NK-92 treated with Interleukin-12 subunit alpha and Interleukin-12 subunit beta, amount 100 ng/mL, for 24 hours (cell line): ENCODE results near the gene ART4.

ENCODE experiments used
- DNase-seq: peaks from one replicate; lab custom pipeline; 2025; lab: John Stamatoyannopoulos, UW

ART4 gene, protein sequence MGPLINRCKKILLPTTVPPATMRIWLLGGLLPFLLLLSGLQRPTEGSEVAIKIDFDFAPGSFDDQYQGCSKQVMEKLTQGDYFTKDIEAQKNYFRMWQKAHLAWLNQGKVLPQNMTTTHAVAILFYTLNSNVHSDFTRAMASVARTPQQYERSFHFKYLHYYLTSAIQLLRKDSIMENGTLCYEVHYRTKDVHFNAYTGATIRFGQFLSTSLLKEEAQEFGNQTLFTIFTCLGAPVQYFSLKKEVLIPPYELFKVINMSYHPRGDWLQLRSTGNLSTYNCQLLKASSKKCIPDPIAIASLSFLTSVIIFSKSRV

DNA sequence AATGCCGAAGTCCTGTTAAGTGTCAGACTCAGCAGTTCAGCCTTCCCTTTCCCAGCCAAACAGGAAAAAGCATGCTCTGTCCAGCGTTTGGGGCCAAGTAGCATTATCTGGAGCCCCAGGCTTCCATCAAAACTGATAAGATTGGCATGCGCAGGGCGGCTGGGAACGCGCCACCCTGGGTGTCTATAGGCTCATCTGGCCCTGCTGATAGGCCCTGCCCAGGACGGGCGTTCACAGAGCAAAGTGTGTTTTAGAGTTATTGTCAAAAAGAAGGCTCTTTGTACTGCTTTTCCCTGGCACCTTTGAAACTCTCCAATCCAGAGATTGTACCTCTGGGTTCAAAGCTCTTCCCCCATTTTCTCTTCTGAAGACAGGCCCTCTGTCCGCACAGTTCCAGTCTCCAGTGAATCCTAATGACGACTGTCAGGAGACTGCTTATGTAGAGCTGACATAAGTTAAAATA lies at the start of gene ART4:
Gene ART4 (minus strand): TSS at position 102 of the 463 bp plus-strand sequence. CDS start 413 bp downstream, outside the sequence.
- DNase-seq = no peak

DNA sequence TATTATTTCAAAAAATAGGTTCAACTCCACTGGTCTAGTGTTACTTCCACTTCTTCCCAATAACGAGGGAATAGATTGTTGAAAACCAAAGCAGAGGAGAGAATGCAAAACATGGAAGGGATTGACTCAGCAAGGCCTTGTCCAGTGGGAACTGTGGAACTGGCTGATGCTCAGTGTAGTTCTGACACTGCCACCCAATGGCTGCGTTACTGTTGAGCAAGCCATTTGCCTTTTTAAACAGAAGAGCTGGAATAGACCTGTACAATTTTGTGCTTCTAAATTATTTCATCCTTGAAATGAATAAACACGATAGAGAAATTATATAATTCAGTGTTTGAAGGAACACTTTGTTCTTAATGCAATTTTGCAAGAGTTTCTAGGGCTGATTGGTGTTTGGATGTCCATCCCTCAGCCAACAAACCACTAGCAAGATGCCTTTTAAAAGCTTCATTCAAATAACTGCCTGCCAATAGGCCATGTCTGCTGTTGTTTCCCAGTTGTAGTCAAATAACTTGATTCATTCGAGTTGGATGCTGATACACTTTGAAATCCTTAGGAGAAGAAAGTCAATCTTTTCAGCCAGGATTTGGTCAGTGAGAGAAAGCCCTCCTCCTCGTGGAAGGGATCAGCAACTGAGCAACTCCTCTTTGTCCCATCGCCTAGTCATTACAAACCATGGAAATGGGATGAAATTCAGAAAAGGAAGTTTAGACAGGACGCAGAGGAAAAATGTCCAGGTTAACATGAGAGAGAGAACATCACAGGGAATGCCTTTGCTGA lies 49.6 kb upstream of the ART4 start:
- no peak for DNase-seq

DNA sequence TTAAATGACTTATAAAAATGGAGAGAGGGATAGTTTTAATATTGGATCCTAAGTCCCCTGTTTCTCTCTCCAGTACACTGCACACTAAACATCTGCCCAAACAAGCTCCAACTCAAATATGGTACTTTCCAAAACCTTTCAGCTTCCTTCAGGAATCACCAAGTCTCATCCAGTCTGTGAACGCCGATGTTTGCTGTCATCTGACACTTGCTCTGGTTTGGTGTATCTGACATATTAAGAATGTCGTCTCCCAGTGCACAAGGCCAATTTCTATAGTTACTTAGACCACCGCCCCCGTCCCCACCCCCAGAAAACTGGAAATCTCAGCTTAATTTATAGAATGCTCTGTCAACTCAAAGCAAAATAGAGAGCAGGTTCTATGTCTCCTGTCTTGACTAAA lies 47.4 kb upstream of the ART4 start:
- no peak for DNase-seq

DNA sequence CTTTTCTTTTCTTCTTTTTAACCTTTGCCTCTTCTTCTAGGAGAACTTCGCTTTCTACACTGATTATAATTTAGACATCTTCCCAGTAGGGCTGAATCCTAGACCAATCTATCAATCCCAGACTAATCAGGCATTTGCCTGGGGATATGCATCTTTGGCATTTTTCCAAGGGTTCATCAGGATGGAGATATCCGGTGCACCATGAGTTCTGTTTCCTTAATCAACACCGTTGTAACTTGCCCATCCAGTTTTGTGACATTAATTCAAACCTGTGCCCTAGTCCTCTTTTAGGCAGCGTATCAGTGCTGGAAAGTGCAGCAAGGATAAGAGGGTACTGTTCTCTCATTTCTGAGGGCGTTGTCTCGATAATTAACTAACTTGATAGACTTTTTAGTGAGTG lies 42.9 kb upstream of the ART4 start:
- no peak for DNase-seq

DNA sequence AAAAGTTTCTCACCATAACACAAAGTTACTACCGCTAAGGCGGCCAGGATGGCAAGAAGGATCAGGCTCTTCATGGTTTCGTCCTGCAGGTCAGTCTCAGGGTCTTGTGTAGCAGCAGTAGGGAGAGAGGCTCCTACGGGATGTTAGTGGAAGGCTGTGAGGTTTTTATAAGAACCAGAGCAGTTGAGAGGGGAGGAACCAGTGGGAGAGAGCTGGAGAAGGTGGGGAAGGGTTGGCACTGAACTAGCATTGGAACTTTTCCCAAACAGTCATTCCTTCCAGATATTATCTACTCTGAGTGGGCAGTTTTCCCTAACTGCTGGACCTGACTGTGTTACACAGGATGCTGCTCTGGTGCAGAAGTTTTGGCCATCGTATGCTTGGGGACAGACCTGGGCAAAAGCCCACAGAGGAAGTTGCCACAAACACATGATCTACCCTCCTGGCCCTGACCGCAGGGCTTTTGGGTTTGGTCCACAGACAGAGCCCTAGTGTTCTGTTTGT lies 42.4 kb upstream of the ART4 start, which contains the start of gene MGP:
Gene MGP (minus strand): TSS at position 137 of the 504 bp plus-strand sequence. CDS start 63 bp downstream, at position 74.
- no peak for DNase-seq

DNA sequence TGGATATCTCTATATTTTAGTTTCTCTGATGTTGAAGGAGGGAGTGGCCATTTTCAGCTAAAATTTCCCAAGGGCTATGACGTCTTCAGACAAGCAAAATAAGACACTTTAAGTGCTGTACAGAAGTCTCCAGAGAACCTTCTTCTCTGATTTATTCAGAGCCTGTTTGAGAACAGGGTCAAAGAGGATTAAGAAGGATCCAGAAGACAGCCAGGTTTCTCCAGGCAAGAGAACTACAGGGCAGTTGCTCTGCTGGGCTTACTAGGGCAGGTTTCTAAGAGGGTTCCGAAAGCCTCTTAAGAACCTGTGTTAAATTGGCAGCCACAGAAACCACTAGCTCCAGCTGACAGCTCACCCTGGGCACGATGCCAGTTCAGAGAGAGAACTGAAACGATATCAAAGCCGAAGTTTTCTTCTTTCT lies 41.1 kb upstream of the ART4 start:
- DNase-seq = no peak

DNA sequence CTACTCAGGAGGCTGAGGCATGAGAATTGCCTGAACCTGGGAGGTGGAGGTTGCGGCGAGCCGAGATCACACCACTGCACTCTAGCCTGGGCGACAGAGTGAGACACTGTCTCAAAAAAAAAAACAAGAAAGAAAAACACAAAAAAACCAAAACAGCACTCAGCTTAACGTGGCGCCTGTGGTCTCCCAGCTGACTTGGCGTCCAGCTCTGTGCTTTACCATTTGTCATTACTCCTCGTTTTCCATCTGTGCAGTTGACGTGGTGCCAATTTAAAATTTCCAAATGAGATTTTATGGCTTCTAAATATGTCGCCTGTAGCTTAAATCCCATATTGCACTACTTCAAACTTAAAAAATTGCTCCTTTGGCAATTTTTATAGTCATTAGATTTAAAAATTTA lies 40.4 kb upstream of the ART4 start:
- DNase-seq = no peak

DNA sequence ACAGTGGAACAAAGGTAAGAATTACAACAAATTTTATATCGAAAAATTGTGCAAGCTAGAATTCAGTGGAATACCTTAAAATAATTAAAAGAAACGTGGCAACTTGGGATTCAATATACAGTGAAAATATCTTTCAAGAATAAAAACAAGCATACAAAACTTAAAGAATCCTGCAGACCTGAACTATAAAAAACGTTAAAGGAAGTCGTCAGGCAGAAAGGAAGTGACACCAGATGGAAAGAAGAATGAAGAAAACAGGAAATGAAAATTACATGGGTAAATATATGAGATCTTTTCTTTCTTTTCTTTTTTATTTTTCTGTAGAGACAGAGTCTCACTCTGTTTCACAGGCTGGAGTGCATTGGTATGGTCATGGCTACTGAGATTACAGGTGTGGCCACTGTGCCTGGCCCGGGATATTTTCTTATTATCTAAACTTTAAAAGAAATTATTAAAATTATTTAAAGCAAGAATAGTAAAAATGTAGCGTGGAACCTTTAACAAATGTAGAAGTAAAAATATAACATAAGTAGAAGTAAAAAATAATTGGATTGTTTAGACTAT lies 37.6 kb upstream of the ART4 start:
- no peak for DNase-seq

DNA sequence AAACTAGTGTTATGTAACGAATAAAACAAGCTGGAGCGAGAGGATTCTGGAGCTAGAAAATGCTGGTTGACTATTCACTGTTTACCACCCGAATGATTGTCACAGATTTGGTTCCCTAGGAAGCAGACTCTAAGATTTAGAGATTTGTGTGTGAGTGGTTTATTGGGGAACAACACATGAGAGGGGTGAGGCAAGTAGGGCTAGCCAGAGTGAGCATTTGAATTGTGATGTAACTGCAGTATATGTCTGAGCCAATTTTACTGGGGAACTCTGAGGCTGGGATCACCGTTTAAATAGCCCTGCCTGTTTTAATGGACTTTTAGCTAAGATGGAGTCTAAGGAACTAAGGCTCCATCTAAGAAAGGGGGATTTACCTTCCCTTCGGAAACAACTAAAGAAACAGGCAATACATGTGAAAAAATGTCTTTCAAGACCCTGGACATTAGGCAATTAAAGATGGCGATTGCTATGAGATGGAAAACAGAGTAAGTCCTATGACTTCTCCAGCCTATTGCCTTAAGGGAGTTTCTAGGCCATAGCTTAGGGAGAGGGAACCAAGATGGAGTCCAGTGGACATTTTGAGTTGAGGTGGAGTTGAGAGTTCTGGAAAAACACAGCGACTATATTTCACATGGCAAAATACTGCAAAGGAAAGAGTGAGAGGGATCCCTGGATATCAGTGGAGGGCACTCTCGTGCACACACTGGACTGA lies 36.1 kb upstream of the ART4 start:
- no peak for DNase-seq

DNA sequence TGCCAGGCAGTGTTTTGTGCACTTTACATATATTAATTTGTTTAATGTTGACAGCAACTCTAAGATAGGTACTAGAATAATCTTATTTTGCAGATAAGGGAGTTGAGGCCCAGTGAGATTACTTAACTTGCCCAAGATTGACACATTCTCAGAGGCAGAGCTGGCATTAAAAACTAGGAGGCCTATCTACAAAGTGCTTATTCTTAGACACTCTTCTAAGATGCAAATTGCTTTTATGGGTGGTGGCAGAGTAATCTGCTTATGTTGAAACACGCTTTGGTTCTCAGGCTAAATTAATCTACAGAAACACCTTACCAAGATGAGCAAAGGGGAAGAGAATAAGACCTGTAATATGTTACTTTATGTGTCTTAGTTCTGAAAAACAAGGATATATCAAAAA lies 35.2 kb upstream of the ART4 start:
- no peak for DNase-seq

DNA sequence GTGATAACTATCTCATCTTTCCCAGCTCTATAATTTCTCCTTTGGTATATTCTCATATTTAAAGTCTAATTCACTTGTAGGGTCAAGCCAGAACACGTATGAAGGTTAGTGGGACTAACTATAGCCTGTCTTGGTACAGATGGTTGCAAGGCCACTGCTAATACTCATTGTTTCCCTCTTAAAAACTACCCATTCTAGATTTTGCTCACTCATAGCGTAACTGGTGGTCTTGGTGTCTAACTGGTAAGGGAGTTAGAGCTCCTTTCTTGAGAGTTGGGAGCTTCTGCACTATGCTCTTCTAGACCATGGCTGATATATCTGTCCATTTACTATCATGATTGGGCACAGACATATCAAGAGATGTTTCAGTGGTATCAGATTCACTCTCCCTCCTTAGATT lies 33.5 kb upstream of the ART4 start:
- DNase-seq = no peak

DNA sequence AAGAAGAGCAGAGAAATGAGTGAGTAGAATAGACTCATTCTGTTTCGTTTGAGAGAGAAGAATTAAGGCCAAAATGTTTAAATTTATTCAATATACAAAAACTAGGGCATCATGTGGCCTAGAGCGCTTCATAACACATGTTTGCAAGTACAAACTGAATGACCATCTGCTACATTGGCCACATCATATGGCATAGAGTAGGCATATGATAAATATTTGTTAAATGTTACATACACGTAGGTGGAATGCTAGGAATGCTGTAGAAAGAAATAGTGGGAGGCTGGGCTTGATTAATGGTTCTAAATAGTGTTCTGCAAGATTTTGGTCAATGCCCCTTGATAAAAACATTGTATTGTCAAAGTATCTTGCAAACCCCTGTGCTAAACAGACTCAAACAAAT lies 31.6 kb upstream of the ART4 start:
- DNase-seq = no peak

DNA sequence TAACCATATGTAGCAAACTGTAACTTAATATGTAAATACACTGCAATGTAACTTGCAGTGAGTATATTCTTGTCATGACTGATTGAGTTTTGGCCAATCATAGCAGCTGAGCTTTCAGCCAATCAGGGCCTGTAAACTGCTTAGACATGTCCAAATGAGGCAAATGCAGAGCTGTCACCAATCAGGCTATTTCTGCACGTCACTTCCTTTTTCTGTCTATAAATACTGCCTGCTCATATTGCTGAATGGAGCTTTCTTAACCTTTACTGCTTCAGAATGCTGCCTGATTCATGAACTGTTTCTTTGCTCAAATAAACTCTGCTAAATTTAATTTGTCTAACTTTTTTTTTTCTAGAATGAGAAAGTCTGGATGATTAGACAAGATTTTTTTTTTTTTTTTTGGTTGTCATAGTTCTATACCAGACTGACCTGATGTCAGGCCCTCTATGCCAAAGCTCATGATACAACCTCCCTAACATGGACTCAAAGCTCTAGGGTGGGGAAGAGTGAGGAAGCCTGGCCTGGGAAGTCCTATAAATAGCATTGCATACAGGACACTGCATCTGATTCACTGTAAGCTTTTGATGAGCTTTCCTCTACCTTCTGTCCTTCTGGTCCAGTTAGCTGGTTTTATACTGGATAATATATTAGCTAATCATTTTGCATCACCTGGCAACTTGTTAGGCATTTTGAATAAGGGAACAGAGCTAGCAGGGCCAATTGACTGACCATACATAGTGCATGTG lies 30.3 kb upstream of the ART4 start:
- no peak for DNase-seq

DNA sequence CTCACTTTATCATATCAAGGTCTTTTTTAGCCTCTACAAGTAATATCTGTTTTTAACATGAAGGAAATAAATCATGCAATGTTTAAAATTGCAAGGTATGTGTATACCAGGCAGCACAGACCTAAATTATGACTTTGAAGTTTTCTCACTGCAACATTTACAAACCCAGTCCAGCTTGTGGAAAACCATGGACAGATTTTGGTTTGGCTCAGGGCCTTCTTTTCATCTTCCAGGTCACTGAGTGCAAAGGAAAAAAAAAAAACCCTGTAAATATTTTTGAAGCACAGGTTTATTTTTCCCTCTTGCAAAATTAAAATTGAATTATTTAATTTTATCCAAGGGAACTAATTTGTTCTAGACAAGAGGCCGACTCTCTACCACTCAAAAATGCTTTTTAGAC lies 28.6 kb upstream of the ART4 start:
- DNase-seq = no peak

DNA sequence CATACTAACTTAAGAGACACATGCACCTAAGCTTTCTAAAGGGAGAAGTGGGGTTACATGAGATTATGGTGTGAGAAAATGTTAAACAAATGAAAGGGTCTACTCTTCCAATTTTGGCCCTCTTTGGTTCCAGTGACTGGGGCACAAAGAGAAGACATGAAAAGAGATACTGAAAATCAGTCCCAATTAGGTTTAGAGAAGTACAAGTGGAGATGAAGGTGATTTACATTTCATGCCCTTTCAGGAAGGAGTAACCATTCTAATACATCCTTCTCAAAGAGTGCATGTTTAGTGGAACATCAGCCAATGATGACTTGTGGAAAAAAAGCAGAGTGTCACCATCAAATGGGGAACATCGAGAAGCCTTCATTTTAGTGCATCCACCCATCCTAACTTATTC lies 27.9 kb upstream of the ART4 start:
- DNase-seq = no peak

DNA sequence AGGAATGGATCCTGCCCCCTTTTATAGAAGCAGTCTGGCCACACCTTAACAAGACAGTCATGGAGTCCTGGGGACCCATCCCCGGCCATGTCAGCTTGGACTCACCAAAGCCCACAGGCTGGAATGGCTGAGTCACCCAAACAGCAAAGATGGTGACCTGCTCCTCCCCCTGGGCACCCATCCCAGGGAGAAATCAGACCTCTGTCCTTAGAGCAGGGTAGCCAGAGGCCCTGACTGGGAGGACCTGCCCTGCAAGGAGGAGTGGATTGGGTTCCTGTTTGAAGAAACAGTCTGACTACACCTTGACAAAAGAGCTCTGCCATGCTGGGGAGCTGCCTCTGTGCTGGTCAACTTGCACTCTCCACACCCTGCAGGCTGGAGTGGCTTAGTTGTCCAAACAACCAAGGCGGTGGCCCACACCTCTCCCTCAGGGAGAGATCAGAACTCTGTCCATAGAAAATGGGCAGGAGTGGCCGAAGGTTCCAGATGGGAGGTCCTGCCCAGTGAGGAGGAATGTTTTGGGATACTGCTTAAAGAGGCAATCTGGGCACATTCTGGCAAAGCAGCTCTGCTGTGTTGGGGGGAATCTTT lies 25.7 kb upstream of the ART4 start:
- DNase-seq = no peak

DNA sequence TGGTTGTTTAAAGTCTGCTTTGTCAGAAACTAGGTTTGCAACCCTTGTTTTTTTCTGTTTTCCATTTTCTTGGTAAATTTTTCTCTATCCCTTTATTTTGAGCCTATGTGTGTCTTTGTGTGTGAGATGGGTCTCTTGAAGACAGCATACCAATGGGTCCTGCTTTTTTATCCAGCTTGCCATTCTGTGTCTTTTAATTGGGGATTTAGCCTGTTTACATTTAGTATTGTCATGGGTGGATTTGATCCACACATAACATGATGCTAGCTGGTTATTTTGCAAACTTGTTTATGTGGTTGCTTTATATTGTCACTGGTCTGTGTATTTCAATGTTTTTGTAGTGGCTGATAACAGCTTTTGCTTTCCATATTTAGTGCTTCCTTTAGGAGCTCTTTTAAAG lies 17.2 kb upstream of the ART4 start:
- DNase-seq = no peak

DNA sequence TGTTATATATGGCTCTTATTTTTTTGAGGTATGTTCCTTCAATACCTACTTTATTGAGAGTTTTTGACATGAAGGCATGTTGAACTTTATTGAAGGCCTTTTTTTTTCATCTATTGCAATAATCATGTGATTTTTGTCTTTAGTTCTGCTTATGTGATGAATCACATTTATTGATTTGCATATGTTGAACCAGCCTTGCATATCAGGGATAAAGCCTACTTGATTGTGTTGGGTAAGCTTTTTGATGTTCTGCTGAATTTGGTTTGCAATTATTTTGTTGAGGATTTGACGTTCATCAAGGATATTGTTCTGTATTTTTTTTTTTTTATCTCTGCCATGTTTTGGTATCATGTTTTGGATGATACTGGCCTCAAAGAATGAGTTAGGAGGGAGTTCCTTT lies 15.2 kb upstream of the ART4 start:
- no peak for DNase-seq

DNA sequence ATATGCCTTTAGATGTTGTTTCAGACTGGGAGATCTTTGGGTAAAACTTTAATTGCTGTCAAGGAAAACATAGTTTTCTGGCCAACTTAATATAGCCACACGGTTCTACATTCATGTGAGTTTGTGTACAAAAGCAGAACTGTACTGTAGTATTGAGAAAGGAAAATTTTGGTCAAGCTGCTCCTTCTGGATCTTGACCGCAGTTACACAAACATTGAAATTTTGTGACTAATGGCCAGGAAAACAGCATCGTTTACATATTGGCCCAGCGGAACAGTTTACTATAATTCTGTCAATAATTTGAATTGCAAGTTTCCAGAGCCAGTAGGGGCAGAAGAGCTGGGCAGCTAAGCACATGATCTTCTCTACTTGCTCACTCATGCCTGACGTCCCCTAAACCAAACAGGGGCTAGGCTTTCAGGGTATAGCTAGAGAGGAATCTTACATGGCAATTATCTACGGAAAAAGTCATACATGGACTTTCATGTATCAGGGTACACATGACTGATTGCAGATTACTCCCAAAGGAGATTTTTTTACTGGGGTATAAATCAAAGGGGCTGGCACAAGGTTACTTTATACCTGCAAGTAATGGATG lies 11.4 kb upstream of the ART4 start:
- DNase-seq = no peak

DNA sequence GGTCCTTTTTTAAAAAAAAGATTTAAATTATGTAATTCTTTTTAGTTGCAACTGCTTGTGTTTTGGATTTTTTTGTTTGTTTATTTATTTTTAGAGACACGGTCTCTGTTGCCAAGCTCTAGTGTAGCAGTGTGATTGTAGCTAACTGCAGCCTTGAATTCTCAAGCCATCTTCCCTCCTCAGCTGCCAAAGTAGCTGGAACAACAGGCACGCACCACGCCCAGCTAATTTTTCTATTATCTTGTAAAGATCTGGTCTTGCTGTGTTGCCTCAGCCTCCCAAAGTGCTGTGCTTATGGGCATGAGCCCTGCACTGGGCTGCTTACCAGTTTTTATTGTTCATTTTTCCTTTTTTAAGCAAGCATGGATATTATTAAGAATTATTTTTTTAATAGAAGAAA lies 10.6 kb upstream of the ART4 start:
- DNase-seq = no peak

DNA sequence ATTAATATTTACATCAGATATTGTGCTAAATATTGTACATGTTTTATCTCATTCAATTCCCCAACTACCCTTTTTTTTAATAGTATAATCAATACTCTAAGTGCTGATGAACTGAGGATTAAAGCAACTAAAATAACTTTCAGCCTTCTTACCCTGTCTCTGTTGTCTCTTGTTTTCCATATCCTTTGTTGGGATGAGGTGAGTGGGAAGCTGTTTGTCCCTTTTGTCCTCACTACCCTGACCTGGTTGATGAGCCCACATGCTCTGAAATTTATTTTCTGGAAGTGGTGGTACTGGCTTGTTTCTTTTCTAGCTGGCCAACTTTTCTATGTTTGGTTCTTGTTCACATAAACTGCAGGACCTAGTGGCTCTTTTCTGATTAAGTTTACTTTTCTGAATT lies 9.6 kb upstream of the ART4 start:
- DNase-seq = no peak
